Measurements from ENCODE around the gene GLT8D2.

The GLT8D2 gene

GRCh38 chr12:104094284-104094683 is 44.3 kb upstream of the GLT8D2 start:
- H4K20me1 ChIP-seq (ENCODE audit: low read depth, low read length), result no peaks in the 10 kb centered on the region
- no peak overlapping the region for H3K27ac ChIP-seq (ENCODE audit: low read depth, low read length)
- no peaks in the 10 kb centered on the region for H3K27me3 ChIP-seq (ENCODE audit: low read length)
- H3K4me3 ChIP-seq (ENCODE audit: insufficient read depth, low read length, poor library complexity, severe bottlenecking), result no peak overlapping the region
- no peaks in the 10 kb centered on the region for H3K9me2 ChIP-seq (replicated peaks; ENCODE audit: insufficient read depth, low read length)
- H3K9ac ChIP-seq (ENCODE audit: low read length), result no peak overlapping the region
- no peaks in the 10 kb centered on the region for H3K79me2 ChIP-seq (ENCODE audit: insufficient read depth, low read length)
- TF ChIP-seq CTCF (IDR thresholded peaks at IDR 0.05; ENCODE audit: insufficient read depth, low read length, poor library complexity, severe bottlenecking), result no peak
- H3F3A ChIP-seq (ENCODE audit: insufficient read depth), result no peaks in the 10 kb centered on the region
- peaks cover 22% of the 10 kb centered on the region; the same call in 1 of the 2 replicates for H3K36me3 ChIP-seq (ENCODE audit: low read length)
- H3K9me3 ChIP-seq (ENCODE audit: insufficient read depth, low read length), result no peaks in the 10 kb centered on the region
- no peak overlapping the region for H2AFZ ChIP-seq (ENCODE audit: low read depth, low read length, severe bottlenecking)
- no peak overlapping the region for H3K4me2 ChIP-seq (ENCODE audit: low read depth, low read length, poor library complexity, severe bottlenecking)

- Histone ChIP-seq H3K9me2 (replicated peaks; ENCODE audit: insufficient read depth, low read length) (no peaks in the 10 kb centered on the region), H3K4me2 (ENCODE audit: low read depth, low read length, poor library complexity, severe bottlenecking) (no peak overlapping the region), H3K9ac (ENCODE audit: low read length) (no peak overlapping the region), H2AFZ (ENCODE audit: low read depth, low read length, severe bottlenecking) (no peak overlapping the region), H3K27me3 (ENCODE audit: low read length) (no peaks in the 10 kb centered on the region), H3K79me2 (ENCODE audit: insufficient read depth, low read length) (no peaks in the 10 kb centered on the region), H3K36me3 (ENCODE audit: low read length) (peaks cover 11% of the 10 kb centered on the region; the same call in 1 of the 2 replicates), H3F3A (ENCODE audit: insufficient read depth) (no peaks in the 10 kb centered on the region), H3K27ac (ENCODE audit: low read depth, low read length) (no peak overlapping the region), H3K4me3 (ENCODE audit: insufficient read depth, low read length, poor library complexity, severe bottlenecking) (no peak overlapping the region), H3K9me3 (ENCODE audit: insufficient read depth, low read length) (no peaks in the 10 kb centered on the region), H4K20me1 (ENCODE audit: low read depth, low read length) (no peaks in the 10 kb centered on the region)
- TF ChIP-seq CTCF (IDR thresholded peaks at IDR 0.05; ENCODE audit: insufficient read depth, low read length, poor library complexity, severe bottlenecking), result no peak
- no peak for TF ChIP-seq EZH2phosphoT487 (conservative IDR thresholded peaks at IDR 0.05; ENCODE audit: low read length)
Measured at GRCh38 chr12:104091136-104091535, 41.1 kb upstream of the GLT8D2 start.

- Histone ChIP-seq H3K36me3 (ENCODE audit: low read length) (peaks cover 9% of the 10 kb centered on the region; the same call in 1 of the 2 replicates), H3K27me3 (ENCODE audit: low read length) (no peaks in the 10 kb centered on the region)
- TF ChIP-seq EZH2phosphoT487 (conservative IDR thresholded peaks at IDR 0.05; ENCODE audit: low read length) (no peak), CTCF (IDR thresholded peaks at IDR 0.05; ENCODE audit: insufficient read depth, low read length, poor library complexity, severe bottlenecking) (no peak)
Measured at GRCh38 chr12:104090685-104091084, 40.7 kb upstream of the GLT8D2 start.

More at GRCh38 chr12:104090685-104091084, 40.7 kb upstream of the GLT8D2 start:
- H4K20me1 ChIP-seq (ENCODE audit: low read depth, low read length), result no peaks in the 10 kb centered on the region
- no peaks in the 10 kb centered on the region for H3K9me3 ChIP-seq (ENCODE audit: insufficient read depth, low read length)
- no peak overlapping the region for H3K4me2 ChIP-seq (ENCODE audit: low read depth, low read length, poor library complexity, severe bottlenecking)
- no peaks in the 10 kb centered on the region for H3F3A ChIP-seq (ENCODE audit: insufficient read depth)
- no peaks in the 10 kb centered on the region for H3K9me2 ChIP-seq (replicated peaks; ENCODE audit: insufficient read depth, low read length)
- H3K9ac ChIP-seq (ENCODE audit: low read length), result no peak overlapping the region
- H3K27ac ChIP-seq (ENCODE audit: low read depth, low read length), result no peak overlapping the region
- H3K4me3 ChIP-seq (ENCODE audit: insufficient read depth, low read length, poor library complexity, severe bottlenecking), result no peak overlapping the region
- no peaks in the 10 kb centered on the region for H3K79me2 ChIP-seq (ENCODE audit: insufficient read depth, low read length)
- H2AFZ ChIP-seq (ENCODE audit: low read depth, low read length, severe bottlenecking), result no peak overlapping the region
